ENCODE results near the gene MIA.

The MIA gene

GRCh38 chr19:40740747-40741146 is 34.6 kb upstream of the MIA start:
- no peak overlapping the region for H2AFZ ChIP-seq (ENCODE audit: low read depth, low read length, severe bottlenecking)
- H3K36me3 ChIP-seq (ENCODE audit: low read length) = no peaks in the 10 kb centered on the region
- TF ChIP-seq EZH2phosphoT487 (conservative IDR thresholded peaks at IDR 0.05; ENCODE audit: low read length) (no peak), CTCF (IDR thresholded peaks at IDR 0.05; ENCODE audit: insufficient read depth, low read length, poor library complexity, severe bottlenecking) (no peak)
- no peak overlapping the region for H3K27ac ChIP-seq (ENCODE audit: low read depth, low read length)
- no peaks in the 10 kb centered on the region for H3K9me3 ChIP-seq (ENCODE audit: insufficient read depth, low read length)
- no peaks in the 10 kb centered on the region for H4K20me1 ChIP-seq (ENCODE audit: low read depth, low read length)
- no peaks in the 10 kb centered on the region for H3F3A ChIP-seq (ENCODE audit: insufficient read depth)
- H3K27me3 ChIP-seq (ENCODE audit: low read length) = no peaks in the 10 kb centered on the region
- H3K9ac ChIP-seq (ENCODE audit: low read length) = no peak overlapping the region
- no peak overlapping the region for H3K4me2 ChIP-seq (ENCODE audit: low read depth, low read length, poor library complexity, severe bottlenecking)
- H3K79me2 ChIP-seq (ENCODE audit: insufficient read depth, low read length) = no peaks in the 10 kb centered on the region
- no peak overlapping the region for H3K4me3 ChIP-seq (ENCODE audit: insufficient read depth, low read length, poor library complexity, severe bottlenecking)
- H3K9me2 ChIP-seq (replicated peaks; ENCODE audit: insufficient read depth, low read length) = no peaks in the 10 kb centered on the region

GRCh38 chr19:40741527-40742390 is 33.6 kb upstream of the MIA start:
- Histone ChIP-seq H3K27ac (ENCODE audit: low read depth, low read length) (no peak overlapping the region), H3K27me3 (ENCODE audit: low read length) (no peaks in the 10 kb centered on the region), H3K4me2 (ENCODE audit: low read depth, low read length, poor library complexity, severe bottlenecking) (no peak overlapping the region), H2AFZ (ENCODE audit: low read depth, low read length, severe bottlenecking) (no peak overlapping the region), H3K4me3 (ENCODE audit: insufficient read depth, low read length, poor library complexity, severe bottlenecking) (no peak overlapping the region), H3K9ac (ENCODE audit: low read length) (no peak overlapping the region), H3F3A (ENCODE audit: insufficient read depth) (no peaks in the 10 kb centered on the region), H3K9me2 (replicated peaks; ENCODE audit: insufficient read depth, low read length) (no peaks in the 10 kb centered on the region), H3K79me2 (ENCODE audit: insufficient read depth, low read length) (no peaks in the 10 kb centered on the region), H3K9me3 (ENCODE audit: insufficient read depth, low read length) (no peaks in the 10 kb centered on the region), H3K36me3 (ENCODE audit: low read length) (no peaks in the 10 kb centered on the region), H4K20me1 (ENCODE audit: low read depth, low read length) (no peaks in the 10 kb centered on the region)
- no peak for TF ChIP-seq EZH2phosphoT487 (conservative IDR thresholded peaks at IDR 0.05; ENCODE audit: low read length)
- TF ChIP-seq CTCF (IDR thresholded peaks at IDR 0.05; ENCODE audit: insufficient read depth, low read length, poor library complexity, severe bottlenecking) = no peak

- no peaks in the 10 kb centered on the region for H3K36me3 ChIP-seq (ENCODE audit: low read length)
- no peak for TF ChIP-seq CTCF (IDR thresholded peaks at IDR 0.05; ENCODE audit: insufficient read depth, low read length, poor library complexity, severe bottlenecking)
- TF ChIP-seq EZH2phosphoT487 (conservative IDR thresholded peaks at IDR 0.05; ENCODE audit: low read length) = no peak
- no peak overlapping the region for H3K9ac ChIP-seq (ENCODE audit: low read length)
- H2AFZ ChIP-seq (ENCODE audit: low read depth, low read length, severe bottlenecking) = no peak overlapping the region
- no peaks in the 10 kb centered on the region for H3K27me3 ChIP-seq (ENCODE audit: low read length)
- no peaks in the 10 kb centered on the region for H3F3A ChIP-seq (ENCODE audit: insufficient read depth)
- no peaks in the 10 kb centered on the region for H3K79me2 ChIP-seq (ENCODE audit: insufficient read depth, low read length)
- no peak overlapping the region for H3K4me3 ChIP-seq (ENCODE audit: insufficient read depth, low read length, poor library complexity, severe bottlenecking)
- no peak overlapping the region for H3K27ac ChIP-seq (ENCODE audit: low read depth, low read length)
- no peaks in the 10 kb centered on the region for H3K9me2 ChIP-seq (replicated peaks; ENCODE audit: insufficient read depth, low read length)
- no peaks in the 10 kb centered on the region for H3K9me3 ChIP-seq (ENCODE audit: insufficient read depth, low read length)
- no peaks in the 10 kb centered on the region for H4K20me1 ChIP-seq (ENCODE audit: low read depth, low read length)
- no peak overlapping the region for H3K4me2 ChIP-seq (ENCODE audit: low read depth, low read length, poor library complexity, severe bottlenecking)
Observed at GRCh38 chr19:40742477-40742876, 32.8 kb upstream of the MIA start.
